Astrocyte (in vitro differentiated cells and primary cell): ENCODE data around the gene MXRA5.

Experiments used
- CTCF ChIP-seq: IDR thresholded peaks from 2 replicates; pipeline ENCODE4 v1.5.1; 2011; ENCODE audit warnings: low read depth, mild to moderate bottlenecking, inconsistent platforms, low read length, moderate library complexity; ENCODE audit not compliant: insufficient read depth
- EZH2 ChIP-seq: IDR thresholded peaks from 2 replicates; pipeline ENCODE4 v1.6.1; 2012; ENCODE audit warnings: mild to moderate bottlenecking, low read length, inconsistent platforms; ENCODE audit not compliant: insufficient read depth

- TF ChIP-seq CTCF (no peak), EZH2 (no peak)
Measured at GRCh38 chrX:3271183-3271833, 75.1 kb downstream of the MXRA5 start.
